GM23338 (cell line): ENCODE measurements around the gene CHCHD5. TPM values are rescaled to one million over a fixed set of nuclear protein-coding genes. Genes with fewer than 3 reads are reported as not detected.

ENCODE experiments used
- ATAC-seq: fragments of 200-7000 bp; cut with Tn5 transposase; 3 replicates; pipeline ENCODE4 v1.9.1; 2020
- DNase-seq: peaks from one replicate; pipeline ENCODE4 v3.0.0-alpha.2; 2015; ENCODE audit warnings: low spot score
- H2AFZ ChIP-seq: fragments of 200-600 bp; sonication (generic); 2 replicates; pipeline ENCODE4 v1.8.0; 2016; ENCODE audit warnings: antibody characterized with exemption, mild to moderate bottlenecking, moderate library complexity
- H3F3A ChIP-seq: fragments of 200-600 bp; sonication (generic); replicated peaks from 2 replicates; pipeline ENCODE4 v1.8.0; 2017; ENCODE audit warnings: antibody characterized with exemption, mixed run types, low read depth
- H3K27ac ChIP-seq: fragments of 200-600 bp; sonication (generic); 2 replicates; pipeline ENCODE4 v1.6.1; 2016; ENCODE audit warnings: low read depth
- H3K27me3 ChIP-seq: fragments of 200-600 bp; sonication (generic); 2 replicates; pipeline ENCODE4 v1.8.0; 2016; ENCODE audit warnings: mild to moderate bottlenecking, mixed run types, moderate library complexity; ENCODE audit not compliant: insufficient read depth
- H3K36me3 ChIP-seq: fragments of 200-600 bp; sonication (generic); 2 replicates; pipeline ENCODE4 v1.8.0; 2016; ENCODE audit warnings: mild to moderate bottlenecking; ENCODE audit not compliant: insufficient read depth
- H3K4me1 ChIP-seq: fragments of 200-600 bp; sonication (generic); 2 replicates; pipeline ENCODE4 v1.8.0; 2016; ENCODE audit warnings: mild to moderate bottlenecking, moderate library complexity; ENCODE audit not compliant: insufficient read depth
- H3K4me2 ChIP-seq: fragments of 200-600 bp; sonication (generic); 2 replicates; pipeline ENCODE4 v1.7.1; 2017; ENCODE audit warnings: mixed run types
- H3K4me3 ChIP-seq: fragments of 200-600 bp; sonication (generic); 2 replicates; pipeline ENCODE4 v1.6.1; 2016; ENCODE audit warnings: mixed run types
- H3K79me2 ChIP-seq: fragments of 200-600 bp; sonication (generic); replicated peaks from 2 replicates; pipeline ENCODE4 v1.8.0; 2017; ENCODE audit warnings: mild to moderate bottlenecking; ENCODE audit not compliant: insufficient read depth
- H3K9me2 ChIP-seq: fragments of 200-600 bp; sonication (generic); 2 replicates; pipeline ENCODE4 v1.8.0; 2017; ENCODE audit not compliant: insufficient read depth
- H4K20me1 ChIP-seq: fragments of 200-600 bp; sonication (generic); replicated peaks from 2 replicates; pipeline ENCODE4 v1.8.0; 2017; ENCODE audit warnings: mild to moderate bottlenecking; ENCODE audit not compliant: insufficient read depth
- H3K27ac Mint-ChIP-seq: 2 replicates; pipeline ENCODE4 v1.8.0; 2020; ENCODE audit warnings: inconsistent platforms, mild to moderate bottlenecking, moderate library complexity, mixed read lengths
- H3K27me3 Mint-ChIP-seq: 3 replicates; pipeline ENCODE4 v1.8.0; 2022; ENCODE audit warnings: low read depth, mild to moderate bottlenecking, moderate library complexity, mixed read lengths, inconsistent platforms; ENCODE audit not compliant: insufficient read depth, poor library complexity
- H3K36me3 Mint-ChIP-seq: 3 replicates; pipeline ENCODE4 v1.8.0; 2021; ENCODE audit warnings: low read depth, mild to moderate bottlenecking, inconsistent platforms, moderate library complexity, mixed read lengths
- H3K4me1 Mint-ChIP-seq: 3 replicates; pipeline ENCODE4 v1.8.0; 2020; ENCODE audit warnings: mild to moderate bottlenecking, inconsistent platforms, mixed read lengths
- H3K4me3 Mint-ChIP-seq: 3 replicates; pipeline ENCODE4 v1.8.0; 2021; ENCODE audit warnings: moderate library complexity, mild to moderate bottlenecking, inconsistent platforms, mixed read lengths
- H3K9me3 Mint-ChIP-seq: 3 replicates; pipeline ENCODE4 v1.8.0; 2020; ENCODE audit warnings: moderate library complexity, mild to moderate bottlenecking, inconsistent platforms, mixed read lengths
- EZH2phosphoT487 ChIP-seq: fragments of 200-600 bp; sonication (generic); IDR thresholded peaks from one replicate; pipeline ENCODE4 v1.8.1; 2018; ENCODE audit warnings: antibody characterized with exemption; ENCODE audit not compliant: unreplicated experiment
- POLR2AphosphoS5 ChIP-seq: IDR thresholded peaks from 2 replicates; pipeline ENCODE4 v1.6.1; 2016; ENCODE audit warnings: antibody characterized with exemption, low read depth
- ZNF331 ChIP-seq: fragments of 250-450 bp; sonication (Bioruptor Pico); IDR thresholded peaks from 2 replicates; pipeline ENCODE4 v1.5.0; 2020; ENCODE audit warnings: low read depth, mild to moderate bottlenecking, moderate library complexity
- polyA plus RNA-seq: library from polyadenylated mRNA; unstranded; fragments of >200 nt; fragmentation: Nextera tagmentation; extraction: Ambion mirVana; gene quantifications from 2 replicates; pipeline ENCODE4 v1.2.1, GENCODE V29; 2016
- total RNA-seq: library from RNA; depleted of rRNA; stranded (reverse); fragments of >200 nt; shearing (Covaris generic); gene quantifications from 2 replicates; pipeline ENCODE4 v1.2.3, GENCODE V29; 2014
- TF ChIP-seq, protein P1 (sequence below): IDR thresholded peaks from one replicate; pipeline ENCODE4 v1.6.1; 2018; ENCODE audit warnings: antibody characterized with exemption; ENCODE audit not compliant: unreplicated experiment
- TF ChIP-seq, protein P2 (sequence below), 2 experiments: fragments of 200-600 bp in 1 of 2; sonication (generic) in 1 of 2; conservative IDR thresholded peaks; 2 replicates each; pipeline versions ENCODE4 v1.5.1 to v1.6.1; 2016 to 2017; ENCODE audit warnings: antibody characterized with exemption in 2 of 2, low read depth in 2 of 2, mild to moderate bottlenecking in 2 of 2, moderate library complexity in 1 of 2
- TF ChIP-seq, protein P3 (sequence below): fragments of 250-450 bp; sonication (Bioruptor Pico); IDR thresholded peaks from 2 replicates; pipeline ENCODE4 v1.5.0; 2020; ENCODE audit warnings: mild to moderate bottlenecking, moderate library complexity

The CHCHD5 gene
- total and polyA plus RNA-seq, 2 experiments from 2014 or later = 15.5 to 69.9 TPM

DNA sequence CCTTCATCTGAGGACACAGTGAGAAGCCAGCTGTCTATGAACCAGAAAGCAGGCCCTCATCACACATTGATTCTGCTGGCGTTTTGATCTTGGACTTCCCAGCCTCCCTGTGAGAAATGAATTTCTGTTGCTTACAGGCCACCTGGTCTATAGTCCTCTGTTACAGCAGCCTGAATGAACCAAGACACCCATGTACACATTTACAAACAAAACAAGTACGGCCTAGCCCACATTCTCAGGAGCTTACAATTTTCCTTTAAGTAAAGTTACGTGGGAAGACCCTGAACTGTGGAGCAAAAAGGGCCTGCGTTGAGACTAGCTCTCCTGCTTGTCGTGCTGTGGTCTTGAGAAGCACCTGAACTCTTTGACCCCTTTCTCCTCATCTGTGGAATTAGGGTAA lies 49.3 kb downstream of the CHCHD5 start (continued):
- TF ChIP-seq, protein P1, sequence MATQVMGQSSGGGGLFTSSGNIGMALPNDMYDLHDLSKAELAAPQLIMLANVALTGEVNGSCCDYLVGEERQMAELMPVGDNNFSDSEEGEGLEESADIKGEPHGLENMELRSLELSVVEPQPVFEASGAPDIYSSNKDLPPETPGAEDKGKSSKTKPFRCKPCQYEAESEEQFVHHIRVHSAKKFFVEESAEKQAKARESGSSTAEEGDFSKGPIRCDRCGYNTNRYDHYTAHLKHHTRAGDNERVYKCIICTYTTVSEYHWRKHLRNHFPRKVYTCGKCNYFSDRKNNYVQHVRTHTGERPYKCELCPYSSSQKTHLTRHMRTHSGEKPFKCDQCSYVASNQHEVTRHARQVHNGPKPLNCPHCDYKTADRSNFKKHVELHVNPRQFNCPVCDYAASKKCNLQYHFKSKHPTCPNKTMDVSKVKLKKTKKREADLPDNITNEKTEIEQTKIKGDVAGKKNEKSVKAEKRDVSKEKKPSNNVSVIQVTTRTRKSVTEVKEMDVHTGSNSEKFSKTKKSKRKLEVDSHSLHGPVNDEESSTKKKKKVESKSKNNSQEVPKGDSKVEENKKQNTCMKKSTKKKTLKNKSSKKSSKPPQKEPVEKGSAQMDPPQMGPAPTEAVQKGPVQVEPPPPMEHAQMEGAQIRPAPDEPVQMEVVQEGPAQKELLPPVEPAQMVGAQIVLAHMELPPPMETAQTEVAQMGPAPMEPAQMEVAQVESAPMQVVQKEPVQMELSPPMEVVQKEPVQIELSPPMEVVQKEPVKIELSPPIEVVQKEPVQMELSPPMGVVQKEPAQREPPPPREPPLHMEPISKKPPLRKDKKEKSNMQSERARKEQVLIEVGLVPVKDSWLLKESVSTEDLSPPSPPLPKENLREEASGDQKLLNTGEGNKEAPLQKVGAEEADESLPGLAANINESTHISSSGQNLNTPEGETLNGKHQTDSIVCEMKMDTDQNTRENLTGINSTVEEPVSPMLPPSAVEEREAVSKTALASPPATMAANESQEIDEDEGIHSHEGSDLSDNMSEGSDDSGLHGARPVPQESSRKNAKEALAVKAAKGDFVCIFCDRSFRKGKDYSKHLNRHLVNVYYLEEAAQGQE = no peak
- TF ChIP-seq EZH2phosphoT487 = no peak

DNA sequence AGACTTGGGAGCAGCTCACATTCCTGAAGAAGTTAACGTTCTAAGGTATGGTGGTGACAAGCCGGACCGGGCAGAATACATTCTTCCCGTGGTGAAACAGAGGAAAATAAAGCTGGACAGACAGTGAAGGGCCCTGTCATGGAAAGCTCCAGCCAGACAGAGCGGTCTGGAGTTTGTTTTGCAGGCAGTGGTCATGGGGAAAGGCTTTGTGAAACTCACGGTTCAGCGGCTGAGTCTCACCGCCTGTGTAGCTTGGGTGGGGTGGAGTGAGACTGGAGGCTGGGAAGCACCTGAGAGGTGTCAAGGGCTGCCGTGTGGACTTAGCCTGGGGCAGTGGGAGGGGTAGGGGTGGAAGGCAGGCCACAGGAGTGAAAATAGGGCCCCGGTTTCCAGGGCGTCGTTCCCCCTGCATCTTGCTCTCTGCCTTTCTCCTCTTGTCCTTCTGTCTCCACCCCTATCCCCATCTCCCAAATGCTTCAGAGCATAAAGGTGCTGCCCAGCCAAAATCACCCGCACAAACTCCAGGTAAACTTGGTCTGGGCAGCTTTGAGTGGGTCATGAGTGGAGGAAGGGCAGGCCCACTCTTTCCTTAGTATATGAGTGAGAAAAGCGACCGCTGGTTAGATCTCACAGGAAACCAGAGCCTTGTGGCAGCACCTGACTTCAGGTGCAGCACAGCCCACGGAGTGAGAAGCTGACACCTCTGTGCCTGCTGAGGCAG lies 49.9 kb downstream of the CHCHD5 start:
- Histone ChIP-seq H2AFZ (no peak overlapping the region), H3K27me3 (no peaks in the 10 kb centered on the region), H3K9me2 (no peaks in the 10 kb centered on the region), H3K4me3 (no peak overlapping the region), H3K4me1 (peaks cover 16% of the 10 kb centered on the region), H3K36me3 (no peaks in the 10 kb centered on the region), H4K20me1 (no peaks in the 10 kb centered on the region), H3K4me2 (no peak overlapping the region), H3K27ac (no peak overlapping the region), H3F3A (no peaks in the 10 kb centered on the region), H3K79me2 (no peaks in the 10 kb centered on the region)
- ATAC-seq (no peak), DNase-seq (no peak)
- H3K27me3 Mint-ChIP-seq = peaks cover 5% of the 10 kb centered on the region
- H3K9me3 Mint-ChIP-seq = no peaks in the 10 kb centered on the region
- H3K4me3 Mint-ChIP-seq = no peak overlapping the region
- peaks cover 25% of the 10 kb centered on the region for H3K4me1 Mint-ChIP-seq
- H3K27ac Mint-ChIP-seq = no peak overlapping the region
- H3K36me3 Mint-ChIP-seq = no peaks in the 10 kb centered on the region
- TF ChIP-seq POLR2AphosphoS5 (no peak), EZH2phosphoT487 (no peak), ZNF331 (CRISPR knock-in tag) (no peak)
- TF ChIP-seq, protein P1 = no peak
- TF ChIP-seq, protein P2, sequence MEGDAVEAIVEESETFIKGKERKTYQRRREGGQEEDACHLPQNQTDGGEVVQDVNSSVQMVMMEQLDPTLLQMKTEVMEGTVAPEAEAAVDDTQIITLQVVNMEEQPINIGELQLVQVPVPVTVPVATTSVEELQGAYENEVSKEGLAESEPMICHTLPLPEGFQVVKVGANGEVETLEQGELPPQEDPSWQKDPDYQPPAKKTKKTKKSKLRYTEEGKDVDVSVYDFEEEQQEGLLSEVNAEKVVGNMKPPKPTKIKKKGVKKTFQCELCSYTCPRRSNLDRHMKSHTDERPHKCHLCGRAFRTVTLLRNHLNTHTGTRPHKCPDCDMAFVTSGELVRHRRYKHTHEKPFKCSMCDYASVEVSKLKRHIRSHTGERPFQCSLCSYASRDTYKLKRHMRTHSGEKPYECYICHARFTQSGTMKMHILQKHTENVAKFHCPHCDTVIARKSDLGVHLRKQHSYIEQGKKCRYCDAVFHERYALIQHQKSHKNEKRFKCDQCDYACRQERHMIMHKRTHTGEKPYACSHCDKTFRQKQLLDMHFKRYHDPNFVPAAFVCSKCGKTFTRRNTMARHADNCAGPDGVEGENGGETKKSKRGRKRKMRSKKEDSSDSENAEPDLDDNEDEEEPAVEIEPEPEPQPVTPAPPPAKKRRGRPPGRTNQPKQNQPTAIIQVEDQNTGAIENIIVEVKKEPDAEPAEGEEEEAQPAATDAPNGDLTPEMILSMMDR (conservative IDR thresholded peaks at IDR 0.05; ENCODE audit: low read depth in 2 of 2) = no peak
- TF ChIP-seq, protein P3, sequence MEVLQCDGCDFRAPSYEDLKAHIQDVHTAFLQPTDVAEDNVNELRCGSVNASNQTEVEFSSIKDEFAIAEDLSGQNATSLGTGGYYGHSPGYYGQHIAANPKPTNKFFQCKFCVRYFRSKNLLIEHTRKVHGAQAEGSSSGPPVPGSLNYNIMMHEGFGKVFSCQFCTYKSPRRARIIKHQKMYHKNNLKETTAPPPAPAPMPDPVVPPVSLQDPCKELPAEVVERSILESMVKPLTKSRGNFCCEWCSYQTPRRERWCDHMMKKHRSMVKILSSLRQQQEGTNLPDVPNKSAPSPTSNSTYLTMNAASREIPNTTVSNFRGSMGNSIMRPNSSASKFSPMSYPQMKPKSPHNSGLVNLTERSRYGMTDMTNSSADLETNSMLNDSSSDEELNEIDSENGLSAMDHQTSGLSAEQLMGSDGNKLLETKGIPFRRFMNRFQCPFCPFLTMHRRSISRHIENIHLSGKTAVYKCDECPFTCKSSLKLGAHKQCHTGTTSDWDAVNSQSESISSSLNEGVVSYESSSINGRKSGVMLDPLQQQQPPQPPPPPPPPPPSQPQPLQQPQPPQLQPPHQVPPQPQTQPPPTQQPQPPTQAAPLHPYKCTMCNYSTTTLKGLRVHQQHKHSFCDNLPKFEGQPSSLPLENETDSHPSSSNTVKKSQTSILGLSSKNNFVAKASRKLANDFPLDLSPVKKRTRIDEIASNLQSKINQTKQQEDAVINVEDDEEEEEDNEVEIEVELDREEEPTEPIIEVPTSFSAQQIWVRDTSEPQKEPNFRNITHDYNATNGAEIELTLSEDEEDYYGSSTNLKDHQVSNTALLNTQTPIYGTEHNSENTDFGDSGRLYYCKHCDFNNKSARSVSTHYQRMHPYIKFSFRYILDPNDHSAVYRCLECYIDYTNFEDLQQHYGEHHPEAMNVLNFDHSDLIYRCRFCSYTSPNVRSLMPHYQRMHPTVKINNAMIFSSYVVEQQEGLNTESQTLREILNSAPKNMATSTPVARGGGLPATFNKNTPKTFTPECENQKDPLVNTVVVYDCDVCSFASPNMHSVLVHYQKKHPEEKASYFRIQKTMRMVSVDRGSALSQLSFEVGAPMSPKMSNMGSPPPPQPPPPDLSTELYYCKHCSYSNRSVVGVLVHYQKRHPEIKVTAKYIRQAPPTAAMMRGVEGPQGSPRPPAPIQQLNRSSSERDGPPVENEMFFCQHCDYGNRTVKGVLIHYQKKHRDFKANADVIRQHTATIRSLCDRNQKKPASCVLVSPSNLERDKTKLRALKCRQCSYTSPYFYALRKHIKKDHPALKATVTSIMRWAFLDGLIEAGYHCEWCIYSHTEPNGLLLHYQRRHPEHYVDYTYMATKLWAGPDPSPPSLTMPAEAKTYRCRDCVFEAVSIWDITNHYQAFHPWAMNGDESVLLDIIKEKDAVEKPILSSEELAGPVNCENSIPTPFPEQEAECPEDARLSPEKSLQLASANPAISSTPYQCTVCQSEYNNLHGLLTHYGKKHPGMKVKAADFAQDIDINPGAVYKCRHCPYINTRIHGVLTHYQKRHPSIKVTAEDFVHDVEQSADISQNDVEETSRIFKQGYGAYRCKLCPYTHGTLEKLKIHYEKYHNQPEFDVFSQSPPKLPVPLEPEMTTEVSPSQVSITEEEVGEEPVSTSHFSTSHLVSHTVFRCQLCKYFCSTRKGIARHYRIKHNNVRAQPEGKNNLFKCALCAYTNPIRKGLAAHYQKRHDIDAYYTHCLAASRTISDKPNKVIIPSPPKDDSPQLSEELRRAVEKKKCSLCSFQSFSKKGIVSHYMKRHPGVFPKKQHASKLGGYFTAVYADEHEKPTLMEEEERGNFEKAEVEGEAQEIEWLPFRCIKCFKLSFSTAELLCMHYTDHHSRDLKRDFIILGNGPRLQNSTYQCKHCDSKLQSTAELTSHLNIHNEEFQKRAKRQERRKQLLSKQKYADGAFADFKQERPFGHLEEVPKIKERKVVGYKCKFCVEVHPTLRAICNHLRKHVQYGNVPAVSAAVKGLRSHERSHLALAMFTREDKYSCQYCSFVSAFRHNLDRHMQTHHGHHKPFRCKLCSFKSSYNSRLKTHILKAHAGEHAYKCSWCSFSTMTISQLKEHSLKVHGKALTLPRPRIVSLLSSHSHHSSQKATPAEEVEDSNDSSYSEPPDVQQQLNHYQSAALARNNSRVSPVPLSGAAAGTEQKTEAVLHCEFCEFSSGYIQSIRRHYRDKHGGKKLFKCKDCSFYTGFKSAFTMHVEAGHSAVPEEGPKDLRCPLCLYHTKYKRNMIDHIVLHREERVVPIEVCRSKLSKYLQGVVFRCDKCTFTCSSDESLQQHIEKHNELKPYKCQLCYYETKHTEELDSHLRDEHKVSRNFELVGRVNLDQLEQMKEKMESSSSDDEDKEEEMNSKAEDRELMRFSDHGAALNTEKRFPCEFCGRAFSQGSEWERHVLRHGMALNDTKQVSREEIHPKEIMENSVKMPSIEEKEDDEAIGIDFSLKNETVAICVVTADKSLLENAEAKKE (CRISPR knock-in tag) = no peak
